Spleen (tissue), 11 donors: ENCODE measurements around the gene MYO19. TPM values are rescaled to one million over a fixed set of nuclear protein-coding genes. Genes with fewer than 3 reads are reported as not detected.
"Not testable (repeated sequence)": the region's sequence is repeated elsewhere in the genome, so short reads cannot be mapped to it uniquely, and the experiment has no call there.

Experiments used
- DNase-seq: peaks from one replicate; pipeline ENCODE4 v3.0.0-alpha.2; 2020
- H3K27ac ChIP-seq, 8 donors: fragments of 200-600 bp; sonication (generic) in 7 of 8; 1 replicate in 4 of 8; 2 replicates in 4 of 8; pipeline versions ENCODE4 v1.5.0 to v1.8.0; 2016 to 2021; ENCODE audit warnings: inconsistent platforms in 4 of 8, mild to moderate bottlenecking in 4 of 8, moderate library complexity in 1 of 8
- H3K27me3 ChIP-seq, 7 donors: fragments of 200-600 bp; sonication (generic) in 6 of 7; replicated peaks in 1 of 7; 1 replicate in 4 of 7; 2 replicates in 3 of 7; pipeline versions ENCODE4 v1.5.0 to v1.8.0; 2016 to 2021; ENCODE audit warnings: inconsistent platforms in 3 of 7, mild to moderate bottlenecking in 1 of 7
- H3K36me3 ChIP-seq, 6 donors: fragments of 200-600 bp; sonication (generic) in 5 of 6; 1 replicate in 4 of 6; 2 replicates in 2 of 6; pipeline versions ENCODE4 v1.5.0 to v1.8.0; 2016 to 2021; ENCODE audit warnings: inconsistent platforms in 2 of 6
- H3K4me1 ChIP-seq, 6 donors: fragments of 200-600 bp; sonication (generic) in 5 of 6; 1 replicate in 3 of 6; 2 replicates in 3 of 6; pipeline versions ENCODE4 v1.5.0 to v1.8.0; 2016 to 2021; ENCODE audit warnings: inconsistent platforms in 3 of 6
- H3K4me3 ChIP-seq, 8 donors: fragments of 200-600 bp; sonication (generic) in 7 of 8; 1 replicate in 4 of 8; 2 replicates in 4 of 8; pipeline versions ENCODE4 v1.5.0 to v1.8.0; 2016 to 2021; ENCODE audit warnings: inconsistent platforms in 4 of 8, mild to moderate bottlenecking in 4 of 8, moderate library complexity in 2 of 8
- H3K9me3 ChIP-seq, 8 donors: fragments of 200-600 bp; sonication (generic) in 7 of 8; 1 replicate in 4 of 8; 2 replicates in 4 of 8; pipeline versions ENCODE4 v1.5.0 to v1.8.0; 2016 to 2021; ENCODE audit warnings: inconsistent platforms in 4 of 8
- CTCF ChIP-seq, 11 experiments: fragments of 200-600 bp in 7 of 11; fragments of 450-650 bp in 4 of 11; sonication (generic) in 4 of 11; IDR thresholded peaks in 8 of 11; conservative IDR thresholded peaks in 3 of 11; 1 replicate in 7 of 11; 2 replicates in 4 of 11; pipeline versions ENCODE4 v1.4.0 to v1.8.0; 2016 to 2021; ENCODE audit warnings: antibody characterized with exemption in 11 of 11, inconsistent platforms in 4 of 11, mild to moderate bottlenecking in 1 of 11
- POLR2A ChIP-seq, 3 donors: fragments of 450-650 bp; IDR thresholded peaks; one replicate each; pipeline ENCODE4 v1.5.1; 2017; ENCODE audit warnings: antibody characterized with exemption in 3 of 3, mild to moderate bottlenecking in 1 of 3
- POLR2AphosphoS5 ChIP-seq, 3 donors: sonication (generic); formaldehyde crosslinking; IDR thresholded peaks; one replicate each; pipeline ENCODE4 v1.5.1; 2017; ENCODE audit warnings: antibody characterized with exemption in 3 of 3
- WGBS, 5 donors: extraction: QIAGEN DNeasy Blood & Tissue Kit in 3 of 5; methylation state at CpG; one replicate each; pipeline versions ENCODE4 v1.1.5 to v1.1.7; 2013 to 2018; 5-methylcytosine and 5-hydroxymethylcytosine counted together
- intact Hi-C: fragments of 100-400 bp; cut with DNase I; formaldehyde crosslinking; loops from one replicate; pipeline ENCODE4 v1.15.0; 2023; ENCODE audit warnings: low total_unique reads
- polyA plus RNA-seq, 3 donors: library from polyadenylated mRNA; stranded (reverse); fragments of 200-250 nt; gene quantifications; one replicate each; pipeline ENCODE4 v1.2.1, GENCODE V29; 2013
- total RNA-seq, 7 donors: library from RNA; depleted of rRNA in 3 of 7; stranded (reverse); fragments of >200 nt in 3 of 7; fragmentation: NEBNext Ultra II Directional in 4 of 7; extraction: Animal tissue kit (Norgen Biotek cat#: 25700) in 4 of 7; gene quantifications; one replicate each; pipeline versions ENCODE4 v1.1.0 to v1.2.1, GENCODE V29; 2016 to 2021
- donor health status: healthy with polysubstance abuse.
- donor health status: DM: no; HTN: no; CAD: no; lungs with moderate emphysema.
- donor health status: DM: no; HTN: no; CAD: no.
- donor health status: Bipolar disorder and iron deficiency.
- donor health status: healthy.
- donor health status: DM: no; HTN: no; CAD: no.
- donor health status: DM: yes; HTN: yes; CAD: no.

MYO19 gene
- total and polyA plus RNA-seq, 10 donors = 15.6 to 68.9 (median 50.7) TPM

- intact Hi-C loops = no loop called here
- Histone ChIP-seq H3K36me3 (no peaks in the 10 kb centered on the region), H3K27me3 (peaks cover 0 to 79% (median 33%) of the 10 kb centered on the region in 7 donors), H3K4me1 (peaks cover 0 to 3% (median 0%) of the 10 kb centered on the region in 6 donors), H3K4me3 (no peak overlapping the region), H3K27ac (no peak overlapping the region), H3K9me3 (no peaks in the 10 kb centered on the region)
- TF ChIP-seq POLR2AphosphoS5 (IDR thresholded peaks at IDR 0.05) = no peak
- no peak for TF ChIP-seq POLR2A (IDR thresholded peaks at IDR 0.05)
- no peak for TF ChIP-seq CTCF (IDR thresholded peaks at IDR 0.05 in 8 of 11, conservative IDR thresholded peaks at IDR 0.05 in 3 of 11)
- DNase-seq = no peak
- 51 to 61% (median 59%) methylated on average over 10 of the region's 10 CpGs for WGBS, 5 donors
These were observed 73.1 kb downstream of the MYO19 start for GRCh38 chr17:36461330-36462110.

GRCh38 chr17:36460265-36460937, 74.3 kb downstream of the MYO19 start:
- Histone ChIP-seq H3K27me3 (peaks cover 0 to 70% (median 30%) of the 10 kb centered on the region in 7 donors), H3K4me1 (peaks cover 0 to 3% (median 0%) of the 10 kb centered on the region in 6 donors), H3K4me3 (no peak overlapping the region), H3K36me3 (no peaks in the 10 kb centered on the region), H3K9me3 (no peaks in the 10 kb centered on the region), H3K27ac (no peak overlapping the region)
- no peak for DNase-seq
- WGBS, 5 donors = 50 to 61% (median 58%) methylated on average over 5 of the region's 5 CpGs
- TF ChIP-seq CTCF (IDR thresholded peaks at IDR 0.05 in 8 of 11, conservative IDR thresholded peaks at IDR 0.05 in 3 of 11) (no peak), POLR2A (IDR thresholded peaks at IDR 0.05) (no peak), POLR2AphosphoS5 (IDR thresholded peaks at IDR 0.05) (no peak)
- intact Hi-C loops = no loop called here

GRCh38 chr17:36459601-36460000, 75.1 kb downstream of the MYO19 start:
- no peak overlapping the region for H3K4me3 ChIP-seq
- 63 to 81% (median 74%) methylated on average over 6 to 7 of the region's 7 CpGs for WGBS, 5 donors
- no peaks in the 10 kb centered on the region for H3K36me3 ChIP-seq
- H3K9me3 ChIP-seq = no peaks in the 10 kb centered on the region
- intact Hi-C loops = no loop called here
- H3K27me3 ChIP-seq = peaks cover 0 to 62% (median 22%) of the 10 kb centered on the region in 7 donors
- TF ChIP-seq POLR2A (IDR thresholded peaks at IDR 0.05) (no peak), POLR2AphosphoS5 (IDR thresholded peaks at IDR 0.05) (no peak), CTCF (IDR thresholded peaks at IDR 0.05 in 8 of 11, conservative IDR thresholded peaks at IDR 0.05 in 3 of 11) (no peak)
- no peak overlapping the region for H3K27ac ChIP-seq
- no peak for DNase-seq
- peaks cover 0 to 3% (median 0%) of the 10 kb centered on the region in 6 donors for H3K4me1 ChIP-seq

- Histone ChIP-seq H3K4me1 (peaks cover 0 to 3% (median 0%) of the 10 kb centered on the region in 6 donors), H3K27me3 (peaks cover 0 to 56% (median 17%) of the 10 kb centered on the region in 7 donors), H3K36me3 (no peaks in the 10 kb centered on the region), H3K9me3 (no peaks in the 10 kb centered on the region), H3K27ac (no peak overlapping the region), H3K4me3 (no peak overlapping the region)
- intact Hi-C loops = no loop called here
- DNase-seq = no peak
- 88 to 97% (median 94%) methylated on average over 2 to 5 of the region's 5 CpGs for WGBS, 5 donors
- TF ChIP-seq POLR2A (IDR thresholded peaks at IDR 0.05) (no peak), POLR2AphosphoS5 (IDR thresholded peaks at IDR 0.05) (no peak), CTCF (IDR thresholded peaks at IDR 0.05 in 8 of 11, conservative IDR thresholded peaks at IDR 0.05 in 3 of 11) (no peak)
These were observed 75.6 kb downstream of the MYO19 start for GRCh38 chr17:36459045-36459444.

GRCh38 chr17:36457701-36458100, 77.0 kb downstream of the MYO19 start:
- H3K36me3 ChIP-seq, intact Hi-C loops, H3K9me3 ChIP-seq, H3K4me1 ChIP-seq, H3K27ac ChIP-seq, H3K4me3 ChIP-seq, DNase-seq: not testable (repeated sequence)
- peaks cover 0 to 43% (median 6%) of the 10 kb centered on the region in 7 donors for H3K27me3 ChIP-seq
- 81 to 100% (median 88%) methylated on average over 3 to 9 of the region's 9 CpGs for WGBS, 5 donors

- H3K27me3 ChIP-seq, H3K36me3 ChIP-seq, H3K4me3 ChIP-seq, intact Hi-C loops, H3K27ac ChIP-seq, H3K4me1 ChIP-seq, DNase-seq, H3K9me3 ChIP-seq: not testable (repeated sequence)
- WGBS, 5 donors = 55 to 78% (median 74%) methylated on average over 2 to 9 of the region's 9 CpGs
These were observed 81.8 kb downstream of the MYO19 start for GRCh38 chr17:36452888-36453287.
